ENCODE data around the gene ZNF593OS.

The ZNF593OS gene

DNA sequence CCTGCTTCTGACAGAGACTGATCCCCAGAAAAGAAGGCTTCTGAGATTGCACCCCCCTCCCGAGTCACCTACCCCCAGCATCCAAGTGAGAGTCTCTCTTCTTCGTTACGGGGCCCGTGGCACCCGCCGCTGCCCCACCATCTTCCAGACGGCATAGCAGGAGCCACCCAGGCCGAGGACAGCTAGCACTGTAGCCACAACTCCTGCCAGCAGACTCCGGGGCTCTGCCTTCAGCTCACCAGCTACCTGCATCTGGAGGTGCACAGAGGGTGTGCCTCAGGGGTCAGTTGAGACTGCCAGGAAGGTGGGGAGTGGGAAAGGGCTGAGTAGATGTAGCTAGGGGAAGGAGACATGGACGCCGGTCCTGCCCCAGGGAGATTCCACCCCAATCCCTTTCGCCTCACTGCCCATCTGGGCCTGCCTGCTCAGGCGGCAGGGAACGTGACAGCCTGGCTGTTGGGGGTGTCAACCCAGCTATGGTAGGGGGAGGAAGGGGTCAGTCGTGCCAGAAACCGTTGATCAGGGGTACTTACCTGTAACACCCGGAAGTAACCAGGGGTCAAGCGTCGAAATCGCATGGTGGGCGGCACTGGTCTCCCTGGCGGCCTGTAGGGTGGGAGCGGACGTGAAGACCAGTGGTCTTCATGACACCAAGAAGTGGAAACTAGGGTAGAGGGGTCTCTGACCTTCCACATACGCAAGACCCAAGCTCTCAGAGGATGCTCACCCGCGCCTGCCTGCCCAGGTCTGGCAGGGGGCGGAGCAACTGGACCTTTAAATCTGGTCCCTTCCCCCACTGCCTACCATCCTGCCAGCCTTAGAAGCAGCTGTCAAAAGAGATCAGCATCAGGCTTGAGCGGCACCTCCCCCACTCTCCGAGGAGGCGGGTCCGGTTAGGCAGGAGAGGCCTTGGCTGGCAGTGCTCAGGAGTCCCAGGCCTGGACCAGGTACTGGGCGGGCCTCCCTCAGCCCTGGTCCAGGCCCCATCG lies at the start of gene ZNF593OS:
Gene ZNF593OS (minus strand): TSS at position 749 of the 989 bp plus-strand sequence. CDS start 171 bp downstream, at position 578.
- no peak for DNase-seq

DNA sequence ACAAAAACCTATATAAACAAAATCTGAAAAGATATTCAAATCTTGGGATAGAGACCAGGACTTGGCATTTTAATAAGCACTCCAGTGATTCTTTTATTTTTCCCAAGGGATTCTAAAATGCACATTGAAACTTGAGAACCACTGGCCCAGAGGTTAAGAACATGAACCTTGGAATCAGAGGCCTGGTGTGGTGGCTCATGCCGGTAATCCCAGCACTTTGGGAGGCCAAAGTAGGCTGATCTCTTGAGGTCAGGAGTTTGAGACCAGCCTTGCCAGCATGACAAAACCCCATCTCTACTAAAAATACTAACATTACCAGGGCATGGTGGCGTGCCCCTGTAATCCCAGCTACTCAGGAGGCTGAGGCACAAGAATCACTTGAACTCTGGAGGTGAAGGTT lies 49.5 kb upstream of the ZNF593OS start:
- no peak for DNase-seq

DNA sequence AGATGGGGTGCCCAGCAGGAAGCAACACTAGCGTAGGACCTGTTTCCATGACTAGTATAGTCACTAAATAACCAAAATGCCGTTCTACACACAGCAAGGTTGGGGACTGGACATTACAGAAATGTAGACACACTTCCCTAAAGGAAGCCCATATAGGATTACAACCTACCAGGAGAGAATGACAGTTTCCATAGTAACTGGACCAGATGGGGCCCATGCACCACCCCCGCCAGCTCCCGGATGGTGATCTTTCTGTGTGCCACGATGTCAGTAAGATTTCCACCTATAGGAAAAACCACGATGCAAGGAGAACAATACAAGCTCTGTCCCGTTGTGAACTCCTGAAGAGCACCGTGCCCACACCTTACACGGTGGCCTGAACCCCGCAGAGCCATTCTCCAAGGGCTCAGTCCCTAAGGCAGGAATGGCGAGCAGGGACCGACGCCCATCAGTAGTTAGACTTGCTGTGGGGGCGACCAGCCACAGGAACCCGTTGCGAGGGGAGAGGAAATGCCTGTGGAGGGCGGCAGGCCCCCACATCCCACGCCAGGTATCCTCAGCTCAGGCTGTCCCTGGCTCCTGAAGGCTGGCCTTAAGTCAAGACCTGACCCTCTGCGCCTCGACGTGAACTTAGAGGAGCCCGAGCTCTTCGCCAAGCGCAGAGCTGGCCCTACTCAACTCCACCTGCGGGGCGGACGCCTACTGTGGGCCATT lies 48.7 kb upstream of the ZNF593OS start:
- no peak for DNase-seq

DNA sequence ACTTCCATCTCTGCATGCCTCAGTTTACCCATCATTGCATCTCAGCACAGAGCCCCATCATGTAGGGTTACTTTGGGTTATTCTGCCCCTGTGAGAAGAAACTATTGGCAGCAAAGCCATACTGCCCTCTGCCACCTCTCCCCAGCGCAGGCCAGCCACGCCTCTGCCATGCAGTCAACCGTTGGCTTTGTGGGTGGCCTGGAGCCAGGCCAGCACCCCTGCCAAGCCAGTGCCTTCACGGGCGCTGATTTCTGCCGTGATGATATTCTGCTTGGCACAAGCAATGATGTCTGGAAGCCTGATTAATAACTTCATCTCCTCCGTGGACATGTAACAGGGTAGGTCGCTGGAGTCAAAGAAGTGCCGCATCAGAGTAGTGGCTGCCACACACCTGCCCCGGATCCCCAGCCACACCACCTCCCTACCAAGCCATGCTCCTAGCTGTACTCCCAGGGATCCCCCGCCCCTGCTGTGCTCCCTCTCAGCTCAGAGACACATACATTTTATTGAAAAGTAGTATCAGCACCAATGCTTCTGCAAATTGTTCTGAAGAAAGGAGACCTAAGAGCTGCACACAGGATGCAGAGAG lies 47.4 kb upstream of the ZNF593OS start:
- DNase-seq, result no peak

DNA sequence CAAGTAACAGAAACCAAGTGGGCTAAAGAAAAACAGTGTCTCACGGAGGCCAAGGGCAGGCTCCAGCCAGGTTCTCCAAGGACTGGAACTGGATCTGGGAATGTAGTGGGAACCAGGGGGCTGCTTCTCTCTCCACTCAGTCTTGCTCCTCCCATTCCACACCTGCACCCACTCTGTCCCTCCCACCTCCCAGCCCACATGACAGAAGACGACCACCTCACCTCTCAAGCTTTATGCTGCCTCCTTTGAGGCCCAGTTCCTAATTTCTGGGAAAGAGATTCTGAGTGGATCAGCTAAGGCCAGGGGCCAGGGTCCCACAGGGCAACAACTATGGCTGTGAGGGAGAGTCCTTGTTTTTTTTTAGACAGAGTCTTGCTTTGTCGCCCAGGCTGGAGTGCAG lies 43.6 kb upstream of the ZNF593OS start:
- no peak for DNase-seq

DNA sequence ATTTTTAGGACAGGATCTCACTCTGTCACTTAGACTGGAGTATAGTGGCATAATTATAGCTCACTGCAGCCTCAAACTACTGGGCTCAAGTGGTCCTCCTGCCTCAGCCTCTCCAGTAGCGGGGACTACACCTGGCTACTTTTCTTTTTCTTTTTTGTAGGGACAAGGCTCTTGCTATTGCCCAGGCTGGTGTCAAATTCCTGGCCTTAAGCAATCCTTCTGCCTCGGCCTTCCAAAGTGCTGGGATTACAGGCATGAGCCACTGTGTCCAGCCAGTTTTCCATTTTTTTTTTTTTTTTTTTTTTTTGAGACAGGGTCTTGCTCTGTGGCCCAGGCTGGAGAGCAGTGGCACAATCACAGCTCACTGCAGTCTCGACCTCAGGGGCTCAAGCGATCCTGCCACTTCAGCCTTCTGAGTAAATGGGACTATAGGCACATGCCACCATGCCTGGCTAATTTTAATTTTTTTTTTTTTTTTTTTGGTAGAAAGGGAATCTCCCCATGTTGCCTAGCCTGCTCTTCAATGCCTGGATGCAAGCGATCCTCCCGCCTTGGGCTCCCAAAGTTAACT lies 41.8 kb upstream of the ZNF593OS start:
- DNase-seq, result no peak

DNA sequence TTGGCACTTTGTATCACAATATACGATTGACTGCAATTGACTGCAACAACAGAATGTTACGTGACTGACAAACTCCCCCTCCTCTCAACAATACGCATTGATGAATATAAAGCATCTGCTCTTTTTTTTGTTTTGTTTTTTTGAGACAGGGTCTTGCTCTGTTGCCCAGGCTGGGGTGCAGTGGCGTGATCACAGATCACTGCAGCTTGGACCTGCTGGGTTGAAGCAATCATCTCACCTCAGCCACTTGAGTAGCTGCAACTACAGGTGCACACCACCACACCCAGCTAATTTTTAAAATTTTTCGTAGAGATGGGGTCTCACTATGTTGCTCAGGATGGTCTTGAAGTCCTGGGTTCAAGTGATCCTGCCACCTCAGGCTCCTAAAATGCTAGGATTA lies 41.1 kb upstream of the ZNF593OS start:
- DNase-seq, result no peak

DNA sequence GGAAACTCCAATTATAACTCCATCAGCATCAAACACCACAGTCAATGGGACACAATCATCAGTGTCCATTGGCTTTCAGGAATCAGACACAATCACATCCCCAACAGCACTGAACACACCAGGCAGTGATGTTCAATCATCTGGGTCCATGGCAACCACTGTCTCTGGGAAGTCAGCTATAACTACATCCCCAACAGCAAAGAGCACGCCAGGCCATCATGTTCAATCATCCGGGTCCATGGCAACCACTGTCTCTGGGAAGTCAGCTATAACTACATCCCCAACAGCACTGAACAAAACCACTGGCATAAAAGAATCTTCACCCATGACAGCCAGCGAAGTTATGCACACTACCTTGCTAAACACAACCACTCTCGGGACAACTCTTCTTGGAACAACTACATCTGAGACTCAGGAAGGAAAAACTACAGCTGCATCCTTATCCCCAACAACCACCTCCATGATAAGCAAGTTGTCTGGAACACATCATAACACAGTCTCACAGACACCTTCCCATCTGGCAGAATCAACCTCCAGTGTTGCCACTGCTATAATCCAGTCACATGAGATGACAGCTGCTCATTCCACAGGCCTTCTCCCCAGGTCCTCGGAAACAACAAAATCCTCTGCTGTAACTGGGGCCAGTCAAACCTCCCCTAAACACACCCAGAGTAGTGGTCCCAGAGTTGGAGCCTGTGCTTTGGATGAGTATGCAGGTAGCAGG lies 38.7 kb upstream of the ZNF593OS start:
- peak; percentile 32 for DNase-seq

DNA sequence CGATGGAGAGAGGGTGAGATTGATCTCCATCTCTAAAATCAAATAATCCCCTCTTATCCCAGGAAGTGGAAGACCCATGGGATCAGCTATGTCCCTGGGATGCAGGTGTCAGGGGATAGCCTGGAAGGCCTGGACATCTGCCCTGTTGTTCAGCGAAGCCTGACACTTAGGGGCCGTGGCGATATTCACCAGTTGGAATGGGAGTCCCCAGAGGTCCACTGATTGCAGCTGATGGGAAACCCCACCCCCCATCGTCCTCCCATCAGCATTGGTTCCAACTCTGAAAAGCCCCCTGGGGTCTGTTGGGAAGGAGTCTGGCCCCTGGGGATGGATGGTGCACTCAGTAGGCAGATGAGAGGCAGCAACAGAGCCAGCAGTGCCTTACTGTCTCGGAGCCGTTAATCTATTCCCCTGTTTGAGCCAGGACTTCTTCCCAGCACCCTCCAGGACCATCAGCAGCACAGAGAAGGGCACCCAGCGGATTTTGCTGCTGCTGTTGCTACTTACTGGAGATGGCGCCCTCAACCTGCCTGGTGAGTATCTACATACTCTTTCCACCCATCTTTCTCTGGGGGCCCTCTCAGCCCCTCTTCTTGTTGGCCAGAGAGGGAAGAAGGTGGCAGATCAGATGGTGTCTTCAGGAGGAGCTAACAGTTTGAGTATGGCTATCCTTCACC lies 32.1 kb upstream of the ZNF593OS start:
- DNase-seq, result no peak

DNA sequence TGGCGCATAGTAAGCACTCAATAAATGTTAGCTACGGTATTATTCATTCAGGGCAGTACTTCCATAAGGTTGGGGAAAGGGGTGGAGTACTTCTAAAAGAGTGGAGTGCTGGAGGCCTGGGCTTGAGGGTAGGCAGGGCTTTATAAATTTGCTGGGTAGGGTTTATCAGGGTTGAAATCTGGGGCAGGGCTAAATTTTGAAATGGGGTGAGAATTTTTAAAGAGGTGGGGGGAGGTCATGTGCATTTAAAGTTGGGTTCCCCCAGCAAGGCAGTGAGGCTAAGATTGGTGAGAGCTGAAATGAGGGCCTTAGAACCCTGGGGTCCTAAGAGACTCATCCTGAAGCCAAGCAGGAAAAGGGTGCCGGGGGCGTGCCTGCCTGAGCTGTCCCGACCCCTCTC lies 28.8 kb upstream of the ZNF593OS start:
- DNase-seq, result no peak

DNA sequence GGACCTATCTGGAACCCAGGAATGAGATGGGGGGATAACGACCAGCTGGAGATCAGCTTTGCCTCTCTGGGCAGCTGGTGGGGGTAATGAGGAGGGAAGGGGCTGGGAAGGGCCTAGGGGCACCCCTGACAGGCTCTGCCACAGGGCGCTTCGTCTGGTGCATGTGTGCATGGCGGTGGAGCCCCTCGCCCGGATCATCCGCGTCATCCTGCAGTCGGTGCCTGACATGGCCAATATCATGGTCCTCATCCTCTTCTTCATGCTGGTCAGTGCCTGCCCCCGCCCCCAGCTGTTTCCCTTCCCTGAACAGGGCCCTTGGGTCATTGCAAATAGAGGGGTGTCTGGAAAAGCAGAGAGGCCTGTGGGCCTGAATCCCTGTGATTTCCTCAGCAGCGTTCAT lies 26.2 kb upstream of the ZNF593OS start:
- DNase-seq, result no peak

DNA sequence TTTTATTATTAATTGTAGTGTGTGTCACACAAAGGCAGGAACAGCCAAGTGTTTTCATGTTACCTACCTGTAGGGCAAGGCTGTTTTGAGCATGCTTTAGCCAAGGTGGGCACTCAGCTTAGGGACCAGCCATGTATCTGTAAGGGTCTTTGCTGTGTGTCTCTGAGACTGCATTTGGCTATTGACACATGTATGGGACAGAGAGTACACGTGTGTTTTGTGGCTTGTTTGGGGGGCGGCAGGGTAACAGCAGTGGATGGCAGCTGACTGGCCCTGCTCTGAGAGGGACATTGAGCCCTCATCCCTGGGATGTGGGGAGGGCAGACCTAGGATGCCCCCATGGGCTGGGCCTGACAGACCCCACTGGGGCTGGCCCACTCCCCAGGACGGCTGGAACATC lies 25.7 kb upstream of the ZNF593OS start:
- DNase-seq, result no peak

DNA sequence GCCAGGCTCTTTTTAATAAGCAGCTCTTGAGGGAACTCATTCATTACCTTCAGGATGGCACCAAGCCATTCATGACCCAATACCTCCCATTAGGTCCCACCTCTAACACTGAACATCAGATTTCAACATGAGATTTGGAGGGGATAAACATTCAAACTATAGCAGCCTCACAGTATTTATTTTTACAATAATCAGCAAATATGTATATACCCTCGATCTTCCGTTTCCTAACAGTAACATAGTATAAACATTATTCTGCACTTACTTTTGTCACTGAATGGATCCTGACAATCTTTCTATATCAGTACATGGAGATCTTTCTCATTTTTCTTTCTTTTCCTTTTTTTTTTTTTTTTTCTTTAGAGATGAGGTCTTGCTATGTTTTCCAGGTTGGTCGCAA lies 24.2 kb upstream of the ZNF593OS start:
- DNase-seq, result no peak

DNA sequence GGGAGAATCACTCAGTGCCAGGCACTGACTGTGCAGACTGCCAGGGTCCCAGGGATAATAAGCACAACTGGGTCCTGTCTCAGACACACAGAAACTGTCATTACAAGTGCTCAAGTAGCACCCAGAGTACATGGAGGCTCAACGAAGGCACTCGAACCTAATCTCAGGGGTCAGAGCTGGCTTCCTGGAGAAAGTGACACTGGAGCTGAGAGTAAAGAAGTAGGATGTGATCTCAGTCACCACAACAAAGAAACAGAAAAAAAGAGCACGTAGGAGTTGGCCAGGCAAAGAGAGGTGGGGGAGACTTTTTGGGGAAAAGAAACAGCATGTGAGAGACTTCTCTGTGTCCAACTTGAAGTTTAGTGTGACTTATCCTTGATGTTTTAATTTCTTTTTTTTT lies 20.1 kb upstream of the ZNF593OS start:
- DNase-seq, result no peak

DNA sequence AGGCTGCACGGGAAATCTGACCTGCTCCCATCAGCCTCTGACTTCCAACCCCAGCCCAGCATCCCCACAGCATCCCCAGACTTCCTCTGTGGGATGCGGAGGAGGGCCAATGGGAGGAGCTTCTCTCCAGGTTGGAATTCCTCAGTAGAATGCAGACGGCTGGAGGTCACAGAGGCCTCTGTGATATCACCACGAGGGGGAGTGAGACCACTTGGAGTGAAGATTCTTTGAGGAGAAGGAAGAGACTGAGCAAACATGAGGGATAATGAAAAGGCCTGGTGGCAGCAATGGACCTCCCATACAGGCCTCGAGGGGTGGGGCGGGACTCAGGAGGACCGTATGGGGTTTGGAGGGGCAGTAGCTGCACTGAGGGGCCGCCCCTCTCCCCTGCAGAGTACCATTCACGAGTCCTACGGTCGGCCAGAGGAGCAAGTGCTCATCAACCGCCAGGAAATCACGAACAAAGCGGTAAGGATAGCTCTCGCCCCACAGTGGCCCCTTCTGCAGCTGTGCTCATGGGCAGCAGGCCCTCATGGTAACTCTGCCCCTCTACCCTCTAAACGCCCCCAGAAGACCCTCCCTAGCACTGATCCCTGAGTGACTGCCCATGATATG lies 18.8 kb upstream of the ZNF593OS start, which contains the start of gene CATSPER4:
Gene CATSPER4 (plus strand): TSS at position 230 of the 615 bp plus-strand sequence. CDS start 26 bp downstream, at position 256.
- no peak for DNase-seq

DNA sequence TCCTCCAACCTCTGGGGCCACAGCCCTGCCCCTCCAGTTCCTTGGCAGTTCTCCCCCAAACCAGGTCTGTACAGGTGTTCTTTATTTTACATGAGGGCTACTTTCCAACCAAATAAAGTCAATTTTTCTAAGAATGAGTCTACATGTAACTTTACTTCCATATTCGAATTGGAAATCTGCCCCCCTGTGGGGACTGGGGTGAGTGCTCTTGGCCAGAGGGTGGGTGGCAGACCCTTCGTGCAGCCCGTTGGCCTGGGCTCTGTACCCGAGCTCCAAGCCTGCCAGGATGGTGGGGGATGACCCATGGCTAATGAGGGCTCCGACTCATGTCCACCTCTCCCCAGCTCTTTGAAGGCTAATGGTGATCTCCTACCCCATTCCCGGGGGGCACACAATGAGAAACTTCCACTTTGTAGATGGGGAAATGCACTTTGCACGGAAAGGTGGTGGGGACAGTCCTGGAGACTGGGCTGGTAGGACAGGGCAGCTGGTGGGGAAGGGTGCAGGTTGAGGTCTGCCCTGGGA lies 18.2 kb upstream of the ZNF593OS start:
- no peak for DNase-seq

DNA sequence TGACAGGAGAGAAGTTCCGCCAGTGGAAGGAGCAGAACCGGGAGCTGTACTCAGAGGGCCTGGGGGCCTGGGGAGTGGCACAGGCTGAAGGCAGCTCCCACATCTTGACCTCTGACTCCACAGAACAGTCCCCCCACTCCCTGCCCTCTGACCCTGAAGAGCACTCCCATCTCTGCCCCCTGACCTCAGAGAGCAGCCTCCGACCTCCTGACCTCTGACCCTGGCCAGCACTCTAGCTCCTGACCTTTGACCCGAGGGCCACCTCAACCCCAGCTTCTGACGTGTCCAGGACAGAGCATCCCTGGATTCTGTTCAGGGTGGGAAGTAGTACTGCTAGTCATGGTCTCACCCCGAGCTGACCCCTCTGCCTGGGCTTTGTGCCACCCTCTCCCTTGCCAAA lies 17.7 kb upstream of the ZNF593OS start:
- DNase-seq, result no peak

DNA sequence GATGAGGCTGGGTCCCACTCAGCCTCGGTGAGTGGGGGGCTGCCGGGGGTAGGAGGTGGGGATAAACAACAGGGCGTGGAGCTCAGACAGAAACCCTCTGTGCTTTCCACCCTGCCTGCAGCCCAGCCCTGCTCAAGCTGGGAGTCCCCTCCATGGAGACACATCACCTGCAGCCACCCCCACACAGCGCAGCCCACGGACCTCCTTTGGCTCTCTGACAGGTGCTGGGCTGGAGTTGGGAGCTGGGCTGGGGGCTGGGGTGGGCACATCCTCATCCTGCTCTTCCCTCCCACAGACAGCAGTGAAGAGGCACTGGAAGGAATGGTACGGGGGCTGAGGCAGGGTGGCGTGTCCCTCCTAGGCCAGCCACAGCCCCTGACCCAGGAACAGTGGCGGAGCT lies 16.8 kb upstream of the ZNF593OS start:
- DNase-seq, result no peak

DNA sequence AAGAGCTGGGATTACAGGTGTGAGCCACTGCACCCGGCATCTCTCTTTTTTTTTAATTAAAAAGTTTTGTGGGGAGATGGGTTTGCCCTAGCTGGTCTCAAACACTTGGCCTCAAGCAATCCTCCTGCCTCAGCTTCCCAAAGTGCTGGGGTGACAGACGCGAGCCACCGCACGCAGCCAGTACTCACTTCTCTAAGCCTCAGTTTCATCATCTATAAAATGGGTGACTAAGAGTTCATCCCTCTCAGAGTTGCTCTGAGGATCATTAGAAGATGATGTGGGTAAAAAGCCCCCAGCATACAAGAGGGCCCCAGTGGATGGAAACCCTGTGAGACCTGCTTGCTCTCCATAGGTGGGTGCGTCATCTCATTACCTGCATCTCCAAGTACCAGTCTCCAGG lies 16.2 kb upstream of the ZNF593OS start:
- no peak for DNase-seq

DNA sequence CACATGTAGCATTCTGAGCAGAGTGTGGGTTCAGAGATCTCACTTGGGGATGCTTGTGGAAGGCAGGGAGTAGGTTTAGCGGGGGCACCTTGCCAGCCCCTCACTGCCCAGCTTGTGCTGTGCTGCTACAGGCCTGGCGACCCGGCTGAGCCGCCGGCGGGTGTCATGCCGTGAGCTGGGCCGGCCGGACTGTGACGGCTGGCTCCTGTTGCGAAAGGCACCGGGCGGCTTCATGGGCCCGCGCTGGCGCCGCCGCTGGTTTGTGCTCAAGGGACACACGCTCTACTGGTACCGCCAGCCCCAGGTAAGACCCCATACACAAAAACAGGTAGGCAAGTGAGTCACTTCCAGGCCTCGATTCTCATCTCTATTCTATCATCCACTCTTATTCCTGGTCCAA lies 13.3 kb upstream of the ZNF593OS start:
- no peak for DNase-seq

DNA sequence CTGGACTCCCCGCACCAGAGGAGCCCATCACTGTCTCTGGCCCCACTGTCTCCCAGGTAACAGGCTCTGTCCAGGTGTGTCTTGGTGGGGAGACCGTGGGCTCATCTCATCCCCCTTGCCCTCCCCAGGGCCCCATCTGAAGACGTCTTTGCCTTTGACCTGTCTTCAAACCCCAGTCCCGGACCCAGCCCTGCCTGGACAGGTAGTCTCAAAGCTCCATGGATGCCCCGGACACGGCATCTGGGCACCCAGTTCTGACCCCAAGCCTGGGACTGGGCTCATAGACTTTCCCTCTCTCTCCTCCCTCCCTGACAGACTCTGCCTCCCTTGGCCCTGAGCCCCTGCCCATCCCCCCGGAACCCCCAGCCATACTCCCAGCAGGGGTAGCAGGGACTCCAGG lies 12.5 kb upstream of the ZNF593OS start:
- DNase-seq, result no peak
